Uterus (tissue), 2 donors: ENCODE results near the gene RAB44.

Source experiments
- CTCF ChIP-seq, 4 experiments: fragments of 200-600 bp in 2 of 4; fragments of 450-650 bp in 2 of 4; sonication (generic) in 2 of 4; IDR thresholded peaks; one replicate each; pipeline ENCODE4 v1.5.1; 2016 to 2019; ENCODE audit warnings: antibody characterized with exemption in 4 of 4, mild to moderate bottlenecking in 2 of 4, moderate library complexity in 1 of 4
- POLR2A ChIP-seq, 2 donors: fragments of 450-650 bp; IDR thresholded peaks; one replicate each; pipeline ENCODE4 v1.6.1; 2016; ENCODE audit warnings: antibody characterized with exemption in 2 of 2, mild to moderate bottlenecking in 1 of 2, moderate library complexity in 1 of 2

GRCh38 chr6:36714511-36714910 lies 16.9 kb downstream of the RAB44 start:
- TF ChIP-seq CTCF (IDR thresholded peaks at IDR 0.05) (no peak), POLR2A (IDR thresholded peaks at IDR 0.05) (no peak)
